Measurements from ENCODE around the gene PCIF1.
"Not testable (repeated sequence)": the region's sequence is repeated elsewhere in the genome, so short reads cannot be mapped to it uniquely, and the experiment has no call there.

Gene PCIF1

DNA sequence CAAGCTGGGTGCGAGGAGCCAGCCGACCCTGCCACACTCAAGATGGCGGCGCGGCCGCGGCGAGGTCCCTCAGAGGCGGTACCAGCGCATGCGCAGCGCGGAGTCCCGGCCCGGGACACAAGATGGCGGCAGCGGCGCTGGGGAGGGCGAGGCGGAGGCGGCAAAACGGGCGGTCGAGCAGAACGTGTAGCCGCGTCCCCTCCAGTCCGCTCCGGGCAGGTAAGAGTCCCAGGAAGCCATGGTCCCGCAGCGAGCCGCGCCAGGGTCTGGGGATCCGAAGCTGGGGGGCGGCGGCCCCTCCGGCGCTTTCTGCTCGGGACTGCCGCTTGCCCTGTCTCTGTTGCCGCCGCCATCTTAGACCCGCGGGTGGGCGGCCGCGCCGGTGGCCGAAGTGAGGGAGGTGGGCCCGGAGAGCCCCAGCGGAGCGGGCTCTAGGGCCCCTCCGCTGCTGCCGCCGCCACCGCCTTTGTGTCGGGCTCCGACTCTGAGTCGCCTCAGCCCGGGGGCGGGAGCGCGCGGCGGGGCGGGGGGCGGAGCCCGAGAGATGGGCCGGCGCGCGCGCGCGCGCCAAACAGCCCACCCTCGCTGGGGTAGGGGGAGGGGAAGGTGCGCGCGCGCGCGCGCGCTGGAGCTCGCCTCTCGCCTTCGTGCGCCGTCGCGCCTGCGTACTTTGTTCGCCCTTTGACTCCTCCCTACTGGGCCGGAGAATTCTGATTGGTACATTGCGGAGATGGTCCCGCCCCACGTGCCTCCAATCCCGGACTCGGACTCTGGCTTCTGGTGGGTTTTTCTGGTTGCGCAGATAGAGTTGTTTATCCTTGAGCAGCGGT, at the start of gene PCIF1:
Gene PCIF1 (plus strand): TSS at position 98 of the 830 bp plus-strand sequence. CDS start 4,317 bp downstream, outside the sequence.
- peak; percentile 98 for DNase-seq (ENCODE audit: low spot score)

- no peak for DNase-seq (ENCODE audit: low spot score)
Observed at GRCh38 chr20:45886590-45887345, 47.7 kb upstream of the PCIF1 start.

- no peak for DNase-seq (ENCODE audit: low spot score)
Observed at GRCh38 chr20:45887346-45887715, 47.2 kb upstream of the PCIF1 start, which contains the start of gene SPATA25. SPATA25 (minus strand) TSS chr20:45887622; CDS start chr20:45887590, 32 bp downstream.

DNA sequence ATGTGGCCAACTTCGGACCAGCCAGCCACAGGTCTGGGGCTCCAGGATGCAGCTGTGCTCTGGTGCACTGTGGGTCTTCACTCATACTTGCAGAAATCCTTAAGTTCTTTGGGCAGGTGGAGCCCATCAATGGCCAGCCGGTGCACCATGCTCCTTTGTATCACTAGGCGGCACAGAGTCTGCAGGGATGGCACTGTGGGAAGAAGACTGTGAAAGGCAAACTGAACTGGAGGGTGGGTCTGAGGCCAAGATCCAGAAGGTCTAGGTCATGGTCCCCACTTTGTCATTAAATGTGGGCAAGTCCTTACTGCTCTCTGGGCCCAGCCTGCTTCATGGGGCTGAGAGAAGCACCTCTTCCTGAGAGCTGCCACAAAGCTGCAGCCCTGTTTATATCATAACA, 45.8 kb upstream of the PCIF1 start:
- no peak for DNase-seq (ENCODE audit: low spot score)

DNA sequence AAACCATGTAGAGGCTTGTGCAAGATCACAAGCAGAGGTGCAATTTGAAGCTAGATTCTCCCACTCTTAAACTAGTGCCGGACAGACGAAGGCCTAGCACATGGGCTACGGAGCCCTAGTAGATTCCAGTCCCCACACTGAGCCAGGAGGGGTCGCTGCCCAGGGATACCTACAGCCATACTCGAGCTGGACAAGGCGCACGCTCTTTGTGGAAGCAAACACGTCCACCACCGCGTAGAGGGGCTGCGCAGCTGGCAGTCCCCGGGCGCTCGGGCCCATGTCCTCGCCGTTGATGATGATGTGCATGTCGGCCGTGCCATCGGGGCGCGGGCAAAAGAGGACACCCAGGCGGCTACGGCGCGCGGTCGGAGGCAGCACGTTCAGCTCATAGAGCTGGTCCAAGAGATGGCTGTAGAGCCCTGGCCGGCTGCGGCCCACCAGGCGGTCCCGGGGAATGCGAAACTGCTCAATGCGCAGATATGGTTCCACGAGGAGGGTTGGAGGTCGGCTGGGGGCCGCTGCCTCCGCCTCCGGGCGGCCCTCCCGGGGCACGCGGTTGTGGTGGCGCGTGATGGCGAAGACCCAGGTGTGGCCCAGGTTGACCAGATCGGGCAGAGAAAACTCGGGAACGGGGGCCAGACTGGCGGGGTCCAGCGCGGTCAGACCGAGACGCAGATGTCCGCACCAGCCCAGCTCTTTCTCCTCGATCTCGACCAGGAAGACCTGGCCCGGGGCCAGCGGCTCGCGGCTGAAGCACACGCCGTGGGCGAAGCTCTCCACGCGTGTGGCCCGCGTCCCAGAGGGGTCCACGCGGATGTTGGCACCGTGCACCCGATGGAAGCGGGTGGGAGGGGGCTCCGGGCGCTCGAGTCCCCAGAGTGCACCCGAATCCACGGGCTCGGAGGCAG, 44.2 kb upstream of the PCIF1 start:
- DNase-seq (ENCODE audit: low spot score) = peak; percentile 36

- DNase-seq (ENCODE audit: low spot score) = peak; percentile 78
Observed at GRCh38 chr20:45890985-45891983, 43.2 kb upstream of the PCIF1 start, which contains the start of the genes CTSA and NEURL2. CTSA (plus strand) TSS chr20:45891335; CDS start chr20:45891569, 234 bp downstream. NEURL2 (minus strand) TSS chr20:45891208; CDS start chr20:45890991, 217 bp downstream.

DNA sequence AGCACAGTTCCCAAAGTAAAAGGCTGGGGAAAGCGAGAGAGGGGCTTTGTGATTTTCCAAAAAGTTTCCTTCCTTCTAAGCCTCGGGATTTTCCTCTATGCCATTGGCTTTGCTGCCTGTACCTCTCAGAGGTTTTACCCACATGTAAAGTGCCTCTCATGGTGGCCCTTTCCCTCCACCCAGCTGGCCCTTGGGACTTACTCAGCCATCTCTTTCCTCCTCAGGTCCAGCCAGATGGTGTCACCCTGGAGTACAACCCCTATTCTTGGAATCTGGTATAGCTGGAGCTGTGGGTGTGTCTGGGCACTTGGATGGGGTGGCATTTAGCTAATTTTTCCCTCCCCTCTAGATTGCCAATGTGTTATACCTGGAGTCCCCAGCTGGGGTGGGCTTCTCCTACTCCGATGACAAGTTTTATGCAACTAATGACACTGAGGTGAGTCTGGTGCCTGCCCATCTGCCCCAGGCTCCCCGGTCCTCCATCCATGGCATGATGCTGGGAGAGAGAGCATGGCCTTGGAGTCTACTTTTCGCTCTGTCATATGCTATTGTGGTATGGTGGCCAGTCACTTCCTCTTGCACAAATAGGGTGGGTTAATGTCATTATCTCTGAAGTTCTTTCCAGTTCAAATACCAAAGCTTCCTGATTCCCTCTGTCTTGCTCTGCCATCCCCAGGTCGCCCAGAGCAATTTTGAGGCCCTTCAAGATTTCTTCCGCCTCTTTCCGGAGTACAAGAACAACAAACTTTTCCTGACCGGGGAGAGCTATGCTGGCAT, 42.2 kb upstream of the PCIF1 start:
- no peak for DNase-seq (ENCODE audit: low spot score)

DNA sequence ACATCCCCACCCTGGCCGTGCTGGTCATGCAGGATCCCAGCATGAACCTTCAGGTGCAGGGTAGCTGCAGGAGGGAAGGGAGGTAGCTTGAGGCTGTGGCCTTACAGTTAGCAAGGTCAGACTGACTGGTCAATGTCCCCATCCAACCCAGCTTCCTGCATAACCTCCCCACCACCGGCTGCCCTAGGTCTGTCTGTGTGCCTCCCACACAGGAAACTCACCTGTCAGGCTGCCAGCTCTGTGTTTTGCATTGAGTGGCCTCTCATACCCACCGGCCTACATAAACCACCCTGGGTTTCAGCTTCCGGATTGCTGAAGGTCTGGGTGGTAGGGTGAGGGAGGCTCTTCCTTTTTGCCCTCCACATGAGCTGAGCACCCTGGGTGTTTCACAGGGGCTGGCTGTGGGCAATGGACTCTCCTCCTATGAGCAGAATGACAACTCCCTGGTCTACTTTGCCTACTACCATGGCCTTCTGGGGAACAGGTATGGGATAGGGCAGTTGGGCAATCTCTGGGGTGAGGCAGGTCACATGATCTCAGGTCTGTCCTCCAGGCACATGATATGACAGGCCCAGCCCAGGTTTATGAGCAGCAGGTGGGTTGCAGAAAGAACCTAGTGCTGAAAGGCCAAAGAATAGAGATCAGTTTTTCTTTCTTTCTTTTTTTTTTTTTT, 41.5 kb upstream of the PCIF1 start:
- DNase-seq (ENCODE audit: low spot score) = peak; percentile 20

GRCh38 chr20:45893831-45894230, 40.7 kb upstream of the PCIF1 start:
- no peak for DNase-seq (ENCODE audit: low spot score)

DNA sequence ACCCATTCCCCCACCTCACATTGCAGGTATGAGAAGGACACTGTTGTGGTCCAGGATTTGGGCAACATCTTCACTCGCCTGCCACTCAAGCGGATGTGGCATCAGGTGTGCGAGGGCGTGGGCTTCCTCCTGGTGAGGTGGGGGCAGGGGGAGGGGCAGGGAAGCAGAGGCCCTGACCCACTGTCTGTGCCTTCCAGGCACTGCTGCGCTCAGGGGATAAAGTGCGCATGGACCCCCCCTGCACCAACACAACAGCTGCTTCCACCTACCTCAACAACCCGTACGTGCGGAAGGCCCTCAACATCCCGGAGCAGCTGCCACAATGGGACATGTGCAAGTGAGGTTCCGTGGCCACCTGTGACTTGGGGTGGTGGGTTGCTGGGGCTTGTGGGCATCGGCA, 39.7 kb upstream of the PCIF1 start:
- DNase-seq (ENCODE audit: low spot score) = no peak

DNA sequence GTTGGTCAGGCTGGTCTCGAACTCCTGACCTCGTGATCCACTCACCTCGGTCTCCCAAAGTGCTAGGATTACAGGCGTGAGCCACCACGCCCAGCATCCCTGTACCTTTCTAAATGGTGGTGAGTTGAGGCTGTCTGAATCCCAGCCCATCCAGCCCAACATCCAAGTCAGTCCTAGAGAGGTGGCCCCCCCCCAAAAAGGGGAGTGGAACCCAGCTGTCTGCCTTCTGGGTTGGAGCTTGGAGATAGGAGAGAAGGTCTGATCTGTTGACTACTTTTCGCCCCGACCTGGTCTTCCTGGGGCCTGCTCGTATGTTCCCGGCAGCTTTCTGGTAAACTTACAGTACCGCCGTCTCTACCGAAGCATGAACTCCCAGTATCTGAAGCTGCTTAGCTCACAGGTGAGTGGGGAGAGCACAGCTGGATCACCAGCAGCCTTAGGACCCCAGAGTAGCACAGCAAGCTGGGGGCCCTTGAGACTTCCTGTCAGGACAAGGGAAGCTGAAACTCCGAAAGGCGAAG, 37.8 kb upstream of the PCIF1 start:
- no peak for DNase-seq (ENCODE audit: low spot score)

GRCh38 chr20:45897289-45897688, 37.2 kb upstream of the PCIF1 start:
- no peak for DNase-seq (ENCODE audit: low spot score)

GRCh38 chr20:45897692-45898091, 36.8 kb upstream of the PCIF1 start:
- DNase-seq (ENCODE audit: low spot score) = no peak

GRCh38 chr20:45898285-45898684, 36.2 kb upstream of the PCIF1 start:
- DNase-seq (ENCODE audit: low spot score) = no peak

- DNase-seq (ENCODE audit: low spot score) = no peak
Observed at GRCh38 chr20:45899046-45899835, 35.2 kb upstream of the PCIF1 start.

GRCh38 chr20:45901332-45901731, 33.2 kb upstream of the PCIF1 start:
- not testable (repeated sequence) for DNase-seq (ENCODE audit: low spot score)

- no peak for DNase-seq (ENCODE audit: low spot score)
Observed at GRCh38 chr20:45902199-45902701, 32.2 kb upstream of the PCIF1 start.
